Measurements from ENCODE around the gene STIP1.
"Not testable (repeated sequence)": the region's sequence is repeated elsewhere in the genome, so short reads cannot be mapped to it uniquely, and the experiment has no call there.

The STIP1 gene

GRCh38 chr11:64156235-64157011, 29.5 kb upstream of the STIP1 start:
- no peak overlapping the region for H3K9ac ChIP-seq (ENCODE audit: low read length)
- no peaks in the 10 kb centered on the region for H3K79me2 ChIP-seq (ENCODE audit: insufficient read depth, low read length)
- no peak overlapping the region for H3K27ac ChIP-seq (ENCODE audit: low read depth, low read length, poor library complexity, severe bottlenecking)

DNA sequence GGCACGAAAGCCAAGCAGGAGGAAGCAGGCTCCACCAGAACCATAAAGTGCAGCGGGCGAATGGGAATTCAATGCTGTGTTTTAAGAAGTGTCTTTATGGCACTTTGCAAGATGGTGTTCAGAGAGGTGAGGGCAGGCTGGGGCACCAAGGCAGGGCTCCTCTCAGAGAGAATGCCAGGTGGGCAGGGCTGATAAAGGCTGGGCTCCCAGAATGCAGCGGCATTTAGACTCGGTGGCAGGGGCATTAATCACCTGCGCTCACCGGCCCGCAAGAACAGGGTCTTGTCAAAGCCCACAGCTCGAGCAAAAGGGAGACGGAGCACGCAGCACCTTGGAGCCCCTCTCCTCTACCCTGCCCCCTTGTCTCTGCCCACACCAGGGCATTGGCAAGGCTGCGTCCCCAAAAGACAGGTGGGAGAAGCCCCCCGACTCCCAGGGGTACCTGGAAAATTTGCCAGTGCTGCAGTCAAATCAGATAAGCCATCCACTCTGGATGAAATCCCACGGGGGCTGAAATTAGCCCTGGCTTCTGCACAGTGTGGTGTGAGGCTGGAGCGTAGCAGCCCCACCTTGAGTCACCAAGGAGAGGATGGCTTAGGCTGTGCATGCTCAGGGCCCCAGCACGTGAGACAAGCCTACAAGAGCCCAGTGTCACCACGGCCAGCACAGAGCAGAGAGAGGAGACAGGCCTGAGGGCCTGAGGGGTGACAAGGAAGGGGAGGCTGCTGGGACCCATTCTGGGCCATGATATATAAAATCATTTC, 28.2 kb upstream of the STIP1 start:
- Histone ChIP-seq H3K4me2 (ENCODE audit: low read length) (no peak overlapping the region), H3K4me1 (ENCODE audit: insufficient read depth, low read length, severe bottlenecking) (no peaks in the 10 kb centered on the region), H3K36me3 (ENCODE audit: insufficient read depth, low read length) (no peaks in the 10 kb centered on the region), H3K9me3 (ENCODE audit: low read length) (no peaks in the 10 kb centered on the region), H3K4me3 (ENCODE audit: low read depth, low read length, poor library complexity, severe bottlenecking) (no peak overlapping the region), H3F3A (ENCODE audit: insufficient read depth, low read length) (no peaks in the 10 kb centered on the region), H3K27me3 (ENCODE audit: insufficient read depth, low read length) (peaks cover 13% of the 10 kb centered on the region; the same call in 1 of the 2 replicates), H3K9me2 (ENCODE audit: low read depth, low read length) (no peaks in the 10 kb centered on the region), H4K20me1 (ENCODE audit: insufficient read depth, low read length) (no peaks in the 10 kb centered on the region), H3K27ac (ENCODE audit: low read depth, low read length, poor library complexity, severe bottlenecking) (no peak overlapping the region), H3K79me2 (ENCODE audit: insufficient read depth, low read length) (no peaks in the 10 kb centered on the region), H3K9ac (ENCODE audit: low read length) (no peak overlapping the region), H2AFZ (ENCODE audit: low read length) (no peak overlapping the region)
- TF ChIP-seq, protein P1, sequence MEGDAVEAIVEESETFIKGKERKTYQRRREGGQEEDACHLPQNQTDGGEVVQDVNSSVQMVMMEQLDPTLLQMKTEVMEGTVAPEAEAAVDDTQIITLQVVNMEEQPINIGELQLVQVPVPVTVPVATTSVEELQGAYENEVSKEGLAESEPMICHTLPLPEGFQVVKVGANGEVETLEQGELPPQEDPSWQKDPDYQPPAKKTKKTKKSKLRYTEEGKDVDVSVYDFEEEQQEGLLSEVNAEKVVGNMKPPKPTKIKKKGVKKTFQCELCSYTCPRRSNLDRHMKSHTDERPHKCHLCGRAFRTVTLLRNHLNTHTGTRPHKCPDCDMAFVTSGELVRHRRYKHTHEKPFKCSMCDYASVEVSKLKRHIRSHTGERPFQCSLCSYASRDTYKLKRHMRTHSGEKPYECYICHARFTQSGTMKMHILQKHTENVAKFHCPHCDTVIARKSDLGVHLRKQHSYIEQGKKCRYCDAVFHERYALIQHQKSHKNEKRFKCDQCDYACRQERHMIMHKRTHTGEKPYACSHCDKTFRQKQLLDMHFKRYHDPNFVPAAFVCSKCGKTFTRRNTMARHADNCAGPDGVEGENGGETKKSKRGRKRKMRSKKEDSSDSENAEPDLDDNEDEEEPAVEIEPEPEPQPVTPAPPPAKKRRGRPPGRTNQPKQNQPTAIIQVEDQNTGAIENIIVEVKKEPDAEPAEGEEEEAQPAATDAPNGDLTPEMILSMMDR (IDR thresholded peaks at IDR 0.05; ENCODE audit: low read length), result no peak
- TF ChIP-seq EZH2 (IDR thresholded peaks at IDR 0.05; ENCODE audit: borderline replicate concordance, low read length), result no peak

More at GRCh38 chr11:64156235-64157011, 29.5 kb upstream of the STIP1 start:
- Histone ChIP-seq H4K20me1 (ENCODE audit: insufficient read depth, low read length) (no peaks in the 10 kb centered on the region), H3K4me1 (ENCODE audit: insufficient read depth, low read length, severe bottlenecking) (no peaks in the 10 kb centered on the region), H3K27me3 (ENCODE audit: insufficient read depth, low read length) (peaks cover 13% of the 10 kb centered on the region; the same call in 1 of the 2 replicates), H3K4me2 (ENCODE audit: low read length) (no peak overlapping the region), H3K9me3 (ENCODE audit: low read length) (no peaks in the 10 kb centered on the region), H3K36me3 (ENCODE audit: insufficient read depth, low read length) (no peaks in the 10 kb centered on the region), H2AFZ (ENCODE audit: low read length) (no peak overlapping the region), H3K9me2 (ENCODE audit: low read depth, low read length) (no peaks in the 10 kb centered on the region), H3K4me3 (ENCODE audit: low read depth, low read length, poor library complexity, severe bottlenecking) (no peak overlapping the region), H3F3A (ENCODE audit: insufficient read depth, low read length) (no peaks in the 10 kb centered on the region)
- TF ChIP-seq EZH2 (IDR thresholded peaks at IDR 0.05; ENCODE audit: borderline replicate concordance, low read length), result no peak
- TF ChIP-seq, protein P1 (IDR thresholded peaks at IDR 0.05; ENCODE audit: low read length), result no peak

- Histone ChIP-seq H3K4me1 (ENCODE audit: insufficient read depth, low read length, severe bottlenecking) (peaks cover 12% of the 10 kb centered on the region), H3K79me2 (ENCODE audit: insufficient read depth, low read length) (no peaks in the 10 kb centered on the region), H3F3A (ENCODE audit: insufficient read depth, low read length) (no peaks in the 10 kb centered on the region), H3K27me3 (ENCODE audit: insufficient read depth, low read length) (peaks cover 24% of the 10 kb centered on the region; the same call in 1 of the 2 replicates), H3K36me3 (ENCODE audit: insufficient read depth, low read length) (no peaks in the 10 kb centered on the region), H2AFZ (ENCODE audit: low read length) (no peak overlapping the region), H3K9ac (ENCODE audit: low read length) (no peak overlapping the region), H3K27ac (ENCODE audit: low read depth, low read length, poor library complexity, severe bottlenecking) (no peak overlapping the region), H3K9me2 (ENCODE audit: low read depth, low read length) (no peaks in the 10 kb centered on the region), H4K20me1 (ENCODE audit: insufficient read depth, low read length) (no peaks in the 10 kb centered on the region), H3K9me3 (ENCODE audit: low read length) (no peaks in the 10 kb centered on the region), H3K4me2 (ENCODE audit: low read length) (no peak overlapping the region), H3K4me3 (ENCODE audit: low read depth, low read length, poor library complexity, severe bottlenecking) (no peak overlapping the region)
- TF ChIP-seq, protein P1 (IDR thresholded peaks at IDR 0.05; ENCODE audit: low read length), result no peak
- no peak for TF ChIP-seq EZH2 (IDR thresholded peaks at IDR 0.05; ENCODE audit: borderline replicate concordance, low read length)
Measured at GRCh38 chr11:64161037-64161436, 24.9 kb upstream of the STIP1 start.

DNA sequence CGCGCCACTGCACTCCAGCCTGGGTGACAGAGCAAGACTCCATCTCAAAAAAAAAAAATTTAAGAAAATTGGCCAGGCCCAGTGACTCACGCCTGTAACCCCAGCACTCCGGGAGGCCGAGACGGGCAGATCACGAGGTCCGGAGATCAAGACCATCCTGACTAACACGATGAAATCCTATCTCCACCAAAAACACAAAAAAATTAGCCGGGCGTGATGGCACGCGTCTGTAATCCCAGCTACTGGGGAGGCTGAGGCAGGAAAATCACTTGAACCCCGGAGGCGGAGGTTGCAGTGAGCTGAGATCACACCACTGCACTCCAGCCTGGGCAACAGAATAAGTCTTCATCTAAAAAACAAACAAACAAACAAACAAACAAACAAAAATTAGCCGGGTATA, 23.2 kb upstream of the STIP1 start:
- H3K9me3 ChIP-seq (ENCODE audit: low read length); H3K36me3 ChIP-seq (ENCODE audit: insufficient read depth, low read length); H2AFZ ChIP-seq (ENCODE audit: low read length); H3K4me2 ChIP-seq (ENCODE audit: low read length); H3K9ac ChIP-seq (ENCODE audit: low read length); H3K79me2 ChIP-seq (ENCODE audit: insufficient read depth, low read length); H4K20me1 ChIP-seq (ENCODE audit: insufficient read depth, low read length); H3K27ac ChIP-seq (ENCODE audit: low read depth, low read length, poor library complexity, severe bottlenecking); H3K4me3 ChIP-seq (ENCODE audit: low read depth, low read length, poor library complexity, severe bottlenecking); H3F3A ChIP-seq (ENCODE audit: insufficient read depth, low read length); H3K9me2 ChIP-seq (ENCODE audit: low read depth, low read length): not testable (repeated sequence)
- Histone ChIP-seq H3K4me1 (ENCODE audit: insufficient read depth, low read length, severe bottlenecking) (peaks cover 19% of the 10 kb centered on the region), H3K27me3 (ENCODE audit: insufficient read depth, low read length) (peaks cover 16% of the 10 kb centered on the region; the same call in 1 of the 2 replicates)

Measured in OCI-LY1 (cell line).